ENCODE measurements around the gene OPHN1. TPM values are rescaled to one million over a fixed set of nuclear protein-coding genes. Genes with fewer than 3 reads are reported as not detected.

Gene OPHN1
- total RNA-seq, 1 donor from 2014 or later = 3.7 TPM

GRCh38 chrX:68190799-68191198 lies 242.5 kb downstream of the OPHN1 start:
- Histone ChIP-seq H4K20me1 (ENCODE audit: insufficient read depth, low read length) (no peaks in the 10 kb centered on the region), H3K27ac (ENCODE audit: low read depth, low read length) (no peak overlapping the region), H3K36me3 (ENCODE audit: insufficient read depth, low read length) (no peaks in the 10 kb centered on the region), H2AFZ (ENCODE audit: low read depth, low read length) (no peak overlapping the region), H3K4me2 (ENCODE audit: low read length) (no peak overlapping the region), H3K79me2 (ENCODE audit: insufficient read depth, low read length) (no peaks in the 10 kb centered on the region), H3K4me1 (ENCODE audit: insufficient read depth, low read length) (no peaks in the 10 kb centered on the region), H3K9me3 (ENCODE audit: insufficient read depth, low read depth, low read length) (no peaks in the 10 kb centered on the region), H3K27me3 (ENCODE audit: insufficient read depth, low read length) (no peaks in the 10 kb centered on the region), H3K4me3 (ENCODE audit: insufficient read depth, low read depth, low read length) (no peak overlapping the region), H3K9ac (ENCODE audit: low read length) (no peak overlapping the region)
- FAIRE-seq (peak; percentile 43), DNase-seq (ENCODE audit: low read depth) (no peak)
- Mint-ChIP-seq H3K9me3 (ENCODE audit: unreplicated experiment) (no peaks in the 10 kb centered on the region), H3K27me3 (ENCODE audit: low read depth, unreplicated experiment) (no peaks in the 10 kb centered on the region), H3K36me3 (ENCODE audit: low read depth, unreplicated experiment) (no peaks in the 10 kb centered on the region), H3K27ac (ENCODE audit: unreplicated experiment) (no peak overlapping the region), H3K4me3 (ENCODE audit: unreplicated experiment) (no peak overlapping the region), H3K4me1 (ENCODE audit: low read depth, unreplicated experiment) (peaks cover 8% of the 10 kb centered on the region)
- TF ChIP-seq EZH2 (IDR thresholded peaks at IDR 0.05; ENCODE audit: insufficient read depth, low read length) (no peak), CTCF (IDR thresholded peaks at IDR 0.05; ENCODE audit: insufficient read depth, low read depth, low read length) (no peak)

- Histone ChIP-seq H3K27ac (ENCODE audit: low read depth, low read length) (no peak overlapping the region), H4K20me1 (ENCODE audit: insufficient read depth, low read length) (no peaks in the 10 kb centered on the region), H3K79me2 (ENCODE audit: insufficient read depth, low read length) (no peaks in the 10 kb centered on the region), H3K4me3 (ENCODE audit: insufficient read depth, low read depth, low read length) (no peak overlapping the region), H3K4me2 (ENCODE audit: low read length) (no peak overlapping the region), H3K27me3 (ENCODE audit: insufficient read depth, low read length) (no peaks in the 10 kb centered on the region), H3K4me1 (ENCODE audit: insufficient read depth, low read length) (no peaks in the 10 kb centered on the region), H3K36me3 (ENCODE audit: insufficient read depth, low read length) (no peaks in the 10 kb centered on the region), H2AFZ (ENCODE audit: low read depth, low read length) (no peak overlapping the region), H3K9ac (ENCODE audit: low read length) (no peak overlapping the region), H3K9me3 (ENCODE audit: insufficient read depth, low read depth, low read length) (no peaks in the 10 kb centered on the region)
- no peak overlapping the region for H3K27ac Mint-ChIP-seq (ENCODE audit: unreplicated experiment)
- H3K4me3 Mint-ChIP-seq (ENCODE audit: unreplicated experiment) = no peak overlapping the region
- no peaks in the 10 kb centered on the region for H3K9me3 Mint-ChIP-seq (ENCODE audit: unreplicated experiment)
- peak; percentile 82 for FAIRE-seq
- H3K36me3 Mint-ChIP-seq (ENCODE audit: low read depth, unreplicated experiment) = no peaks in the 10 kb centered on the region
- H3K27me3 Mint-ChIP-seq (ENCODE audit: low read depth, unreplicated experiment) = no peaks in the 10 kb centered on the region
- TF ChIP-seq CTCF (IDR thresholded peaks at IDR 0.05; ENCODE audit: insufficient read depth, low read depth, low read length) = no peak
- TF ChIP-seq EZH2 (IDR thresholded peaks at IDR 0.05; ENCODE audit: insufficient read depth, low read length) = no peak
- no peak for DNase-seq (ENCODE audit: low read depth)
- H3K4me1 Mint-ChIP-seq (ENCODE audit: low read depth, unreplicated experiment) = peaks cover 13% of the 10 kb centered on the region
Observed at GRCh38 chrX:68186552-68187262, 246.6 kb downstream of the OPHN1 start.

GRCh38 chrX:68185161-68185560 lies 248.1 kb downstream of the OPHN1 start:
- H3K4me1 Mint-ChIP-seq (ENCODE audit: low read depth, unreplicated experiment) = peaks cover 13% of the 10 kb centered on the region
- Histone ChIP-seq H3K27ac (ENCODE audit: low read depth, low read length) (no peak overlapping the region), H4K20me1 (ENCODE audit: insufficient read depth, low read length) (no peaks in the 10 kb centered on the region), H3K9ac (ENCODE audit: low read length) (no peak overlapping the region), H3K36me3 (ENCODE audit: insufficient read depth, low read length) (no peaks in the 10 kb centered on the region), H3K79me2 (ENCODE audit: insufficient read depth, low read length) (no peaks in the 10 kb centered on the region), H3K27me3 (ENCODE audit: insufficient read depth, low read length) (no peaks in the 10 kb centered on the region), H3K9me3 (ENCODE audit: insufficient read depth, low read depth, low read length) (no peaks in the 10 kb centered on the region), H2AFZ (ENCODE audit: low read depth, low read length) (no peak overlapping the region), H3K4me1 (ENCODE audit: insufficient read depth, low read length) (no peaks in the 10 kb centered on the region), H3K4me3 (ENCODE audit: insufficient read depth, low read depth, low read length) (no peak overlapping the region), H3K4me2 (ENCODE audit: low read length) (no peak overlapping the region)
- TF ChIP-seq CTCF (IDR thresholded peaks at IDR 0.05; ENCODE audit: insufficient read depth, low read depth, low read length) (no peak), EZH2 (IDR thresholded peaks at IDR 0.05; ENCODE audit: insufficient read depth, low read length) (no peak)
- H3K9me3 Mint-ChIP-seq (ENCODE audit: unreplicated experiment) = no peaks in the 10 kb centered on the region
- no peak for DNase-seq (ENCODE audit: low read depth)
- H3K4me3 Mint-ChIP-seq (ENCODE audit: unreplicated experiment) = no peak overlapping the region
- H3K27ac Mint-ChIP-seq (ENCODE audit: unreplicated experiment) = no peak overlapping the region
- H3K27me3 Mint-ChIP-seq (ENCODE audit: low read depth, unreplicated experiment) = no peaks in the 10 kb centered on the region
- H3K36me3 Mint-ChIP-seq (ENCODE audit: low read depth, unreplicated experiment) = no peaks in the 10 kb centered on the region
- FAIRE-seq = no peak
